ENCODE measurements around the gene TMEM240. TPM values are rescaled to one million over a fixed set of nuclear protein-coding genes. Genes with fewer than 3 reads are reported as not detected.
A peak's percentile ranks its signal among the peaks of the same experiment; 100 is the strongest.
"Not testable (repeated sequence)": the region's sequence is repeated elsewhere in the genome, so short reads cannot be mapped to it uniquely, and the experiment has no call there.

The TMEM240 gene
- total RNA-seq, 1 donor from 2014 or later = 17.3 TPM

- H3K4me1 Mint-ChIP-seq, H3K36me3 Mint-ChIP-seq: not testable (repeated sequence)
- peak; percentile 56 for TF ChIP-seq CTCF (IDR thresholded peaks at IDR 0.05; ENCODE audit: unreplicated experiment)
Observed at GRCh38 chr1:1504777-1505365, 35.6 kb downstream of the TMEM240 start.

GRCh38 chr1:1495461-1495975, 44.9 kb downstream of the TMEM240 start:
- peaks cover 33% of the 10 kb centered on the region for H3K36me3 Mint-ChIP-seq
- not testable (repeated sequence) for H3K27me3 Mint-ChIP-seq (ENCODE audit: low read depth); H3K9me3 Mint-ChIP-seq; H3K4me1 Mint-ChIP-seq; H3K4me3 Mint-ChIP-seq; H3K27ac Mint-ChIP-seq; DNase-seq (ENCODE audit: low spot score in 2 of 2, unreplicated experiment in 2 of 2)

More at GRCh38 chr1:1504777-1505365, 35.6 kb downstream of the TMEM240 start:
- H3K27me3 Mint-ChIP-seq (ENCODE audit: low read depth); H3K9me3 Mint-ChIP-seq: not testable (repeated sequence)
- peak overlapping the region; percentile 59 for H3K4me3 Mint-ChIP-seq
- DNase-seq (ENCODE audit: low spot score in 2 of 2, unreplicated experiment in 2 of 2) = peak; percentile 42 to 81
- peak overlapping the region; percentile 96 for H3K27ac Mint-ChIP-seq

DNA sequence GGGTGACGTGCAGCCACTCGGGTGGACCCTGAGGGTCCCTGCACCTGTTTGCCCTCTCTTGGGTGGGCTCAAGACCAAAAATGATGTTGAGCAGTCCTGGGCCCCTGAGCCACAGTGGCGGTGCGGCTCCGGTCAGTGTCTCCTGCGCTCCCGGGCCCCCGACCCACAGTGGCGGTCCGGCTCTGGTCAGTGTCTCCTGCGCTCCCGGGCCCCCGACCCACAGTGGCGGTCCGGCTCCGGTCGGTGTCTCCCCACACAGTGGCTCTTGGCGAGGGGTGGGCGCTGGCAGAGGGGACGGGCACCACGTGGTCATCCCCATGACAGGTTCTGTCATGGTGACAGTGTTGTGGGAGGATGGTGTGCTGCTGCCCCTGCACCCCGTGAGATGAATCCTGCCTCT, 46.1 kb downstream of the TMEM240 start:
- H3K27me3 Mint-ChIP-seq (ENCODE audit: low read depth); H3K27ac Mint-ChIP-seq; DNase-seq (ENCODE audit: low spot score in 2 of 2, unreplicated experiment in 2 of 2); H3K9me3 Mint-ChIP-seq; H3K4me1 Mint-ChIP-seq; H3K4me3 Mint-ChIP-seq: not testable (repeated sequence)
- H3K36me3 Mint-ChIP-seq = peaks cover 39% of the 10 kb centered on the region

DNA sequence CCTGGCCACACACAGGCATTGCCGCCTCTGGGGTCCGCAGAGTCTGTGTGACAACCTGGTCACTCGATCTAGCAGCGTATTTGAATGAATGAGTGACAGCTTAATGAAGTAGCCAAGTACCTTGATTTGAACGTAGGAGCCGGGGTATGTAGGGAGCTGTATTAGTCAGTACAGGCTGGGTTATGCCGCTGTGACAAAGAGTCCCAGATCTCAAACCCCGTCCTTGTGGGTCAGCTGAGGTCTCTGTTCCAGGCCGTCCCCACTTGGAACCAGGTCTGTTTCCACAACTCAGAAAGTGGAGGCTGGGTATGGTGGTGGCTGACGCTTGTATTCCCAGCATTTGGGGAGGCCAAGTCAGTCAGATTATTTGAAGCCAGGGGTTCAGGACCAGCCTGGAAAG, 48.8 kb downstream of the TMEM240 start:
- peaks cover 39% of the 10 kb centered on the region for H3K36me3 Mint-ChIP-seq
- TF ChIP-seq CTCF (IDR thresholded peaks at IDR 0.05; ENCODE audit: unreplicated experiment) = no peak
- H3K9me3 Mint-ChIP-seq = peaks cover 9% of the 10 kb centered on the region
- no peak for DNase-seq (ENCODE audit: low spot score in 2 of 2, unreplicated experiment in 2 of 2)
- H3K4me3 Mint-ChIP-seq = no peak overlapping the region
- H3K27me3 Mint-ChIP-seq (ENCODE audit: low read depth) = no peaks in the 10 kb centered on the region
- H3K27ac Mint-ChIP-seq = no peak overlapping the region
- H3K4me1 Mint-ChIP-seq = no peaks in the 10 kb centered on the region

DNA sequence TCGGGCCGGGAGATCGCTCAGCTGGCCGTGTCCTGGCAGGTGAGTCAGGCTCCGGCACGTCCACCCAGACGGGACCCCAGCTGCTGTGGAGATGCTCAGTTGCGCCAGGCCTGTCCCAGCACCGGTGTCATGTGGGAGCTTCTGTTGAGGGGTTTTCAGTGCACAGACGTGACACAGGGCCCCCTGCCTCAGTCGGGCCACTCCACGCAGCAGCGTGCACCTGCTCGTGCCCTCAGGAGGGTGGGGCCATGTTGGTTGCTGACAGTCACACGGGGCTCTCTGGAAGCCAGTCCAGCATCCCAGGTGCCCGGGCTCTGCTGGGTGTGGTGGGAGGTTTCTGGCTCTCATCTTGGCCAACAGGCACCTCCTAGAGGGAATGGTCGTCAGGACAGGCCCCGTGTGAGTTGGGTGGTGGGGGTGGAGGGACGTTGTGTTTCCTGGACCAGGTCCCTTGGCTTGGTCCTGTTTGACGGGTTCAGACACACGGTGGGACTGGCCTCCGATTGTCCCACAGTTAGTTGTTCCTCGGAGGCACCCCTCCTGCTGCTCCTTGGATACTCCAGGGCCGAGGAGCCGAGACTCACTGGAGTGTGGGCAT, 49.7 kb downstream of the TMEM240 start:
- H3K9me3 Mint-ChIP-seq = peaks cover 9% of the 10 kb centered on the region
- no peak for DNase-seq (ENCODE audit: low spot score in 2 of 2, unreplicated experiment in 2 of 2)
- peaks cover 39% of the 10 kb centered on the region for H3K36me3 Mint-ChIP-seq
- TF ChIP-seq CTCF (IDR thresholded peaks at IDR 0.05; ENCODE audit: unreplicated experiment) = no peak
- no peak overlapping the region for H3K27ac Mint-ChIP-seq
- no peak overlapping the region for H3K4me3 Mint-ChIP-seq
- H3K27me3 Mint-ChIP-seq (ENCODE audit: low read depth) = no peaks in the 10 kb centered on the region
- no peaks in the 10 kb centered on the region for H3K4me1 Mint-ChIP-seq

GRCh38 chr1:1489861-1490260, 50.6 kb downstream of the TMEM240 start:
- H3K27ac Mint-ChIP-seq = no peak overlapping the region

More at GRCh38 chr1:1489861-1490260, 50.6 kb downstream of the TMEM240 start:
- H3K27me3 Mint-ChIP-seq (ENCODE audit: low read depth) = no peaks in the 10 kb centered on the region
- no peak for TF ChIP-seq CTCF (IDR thresholded peaks at IDR 0.05; ENCODE audit: unreplicated experiment)
- H3K4me1 Mint-ChIP-seq = no peaks in the 10 kb centered on the region
- H3K9me3 Mint-ChIP-seq = peaks cover 9% of the 10 kb centered on the region
- H3K36me3 Mint-ChIP-seq = peaks cover 39% of the 10 kb centered on the region
- H3K4me3 Mint-ChIP-seq = no peak overlapping the region
- DNase-seq (ENCODE audit: low spot score in 2 of 2, unreplicated experiment in 2 of 2) = no peak
